GM18951 (cell line): ENCODE data around the gene WDR93.
"Not testable (repeated sequence)": the region's sequence is repeated elsewhere in the genome, so short reads cannot be mapped to it uniquely, and the experiment has no call there.

Source experiments
- POLR2A ChIP-seq: IDR thresholded peaks from 4 replicates; pipeline ENCODE4 v1.6.1; 2011; ENCODE audit warnings: mild to moderate bottlenecking; ENCODE audit not compliant: insufficient read length, insufficient read depth; ENCODE audit errors: extremely low read depth
- in situ Hi-C: fragments of 300-500 bp; cut with MboI; formaldehyde crosslinking; loops from one replicate; pipeline ENCODE4 v1.12.0; 2022; ENCODE audit warnings: low sequenced_read_pairs, mixed read lengths, inconsistent platforms; ENCODE audit not compliant: unreplicated experiment

The WDR93 gene

DNA sequence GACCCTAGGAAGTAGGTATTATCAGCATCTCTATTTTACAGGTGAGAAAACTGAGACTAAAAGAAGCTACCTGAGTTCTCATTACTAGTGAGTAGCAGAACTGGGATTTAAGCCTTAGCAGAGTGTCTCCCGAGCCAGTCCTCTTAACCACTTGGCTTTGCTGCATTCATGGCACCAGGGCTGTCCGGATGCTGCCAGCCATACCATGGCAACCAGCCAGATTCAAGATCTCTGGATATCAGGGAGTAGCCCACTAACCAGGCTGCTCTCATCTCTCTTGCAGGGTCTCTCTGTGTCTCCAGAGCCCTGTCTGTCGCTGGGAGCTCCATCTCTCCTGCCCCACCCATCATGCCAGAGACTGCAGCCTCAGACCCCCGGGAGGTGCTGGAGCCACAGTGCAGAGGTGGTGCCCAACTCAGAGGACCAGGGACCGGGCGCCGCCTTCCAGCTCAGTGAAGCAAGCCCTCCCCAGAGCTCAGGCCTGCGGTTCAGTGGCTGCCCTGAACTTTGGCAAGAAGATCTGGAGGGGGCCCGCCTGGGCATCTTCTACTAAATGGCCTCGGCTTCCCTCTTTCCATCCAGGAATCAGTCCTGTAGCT lies 87.3 kb downstream of the WDR93 start:
- in situ Hi-C loops: no loop called here

DNA sequence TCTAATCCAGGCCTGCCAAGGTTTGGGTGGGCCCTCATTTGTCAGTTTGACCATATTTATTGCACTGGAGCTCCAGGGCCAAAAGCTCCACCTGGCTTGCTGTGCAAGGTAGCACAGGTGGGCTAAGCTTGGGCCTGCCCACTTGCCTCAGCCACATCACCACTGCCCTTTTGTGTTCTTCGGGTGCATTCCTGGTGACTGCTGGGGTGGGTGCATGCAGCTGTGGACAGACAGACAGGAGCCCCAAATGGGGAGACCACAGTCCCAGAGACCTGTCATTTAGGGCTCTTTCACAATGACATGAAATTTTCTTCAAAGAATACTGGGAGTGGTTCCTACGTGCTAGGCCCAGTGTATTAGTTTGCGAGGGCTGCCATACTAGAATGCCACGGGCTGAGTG lies 88.2 kb downstream of the WDR93 start:
- no peak for TF ChIP-seq POLR2A
- in situ Hi-C loops: no loop called here

More for the DNA sequence above, 87.3 kb downstream of the WDR93 start:
- TF ChIP-seq POLR2A: no peak

DNA sequence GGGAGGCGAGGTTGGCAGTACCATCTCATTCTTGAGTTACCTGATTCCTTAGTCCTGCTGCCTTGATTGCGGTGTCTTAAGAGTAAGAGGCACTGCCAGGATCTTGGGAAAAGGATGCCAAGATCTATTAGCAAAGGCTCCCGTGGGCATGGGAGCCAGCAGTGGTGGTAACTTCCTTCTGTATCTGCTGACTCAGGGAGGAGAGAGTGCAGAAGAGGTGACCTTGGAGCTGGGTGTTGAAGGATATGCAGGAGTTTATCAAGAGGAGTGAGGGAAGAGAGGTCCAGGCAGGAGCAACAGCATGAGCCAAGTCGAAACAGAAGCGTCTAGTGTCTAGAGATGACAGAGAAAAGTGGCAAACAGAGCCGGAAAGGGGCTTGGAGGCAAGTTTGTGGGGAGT lies 90.0 kb downstream of the WDR93 start:
- TF ChIP-seq POLR2A: no peak
- in situ Hi-C loops: no loop called here

DNA sequence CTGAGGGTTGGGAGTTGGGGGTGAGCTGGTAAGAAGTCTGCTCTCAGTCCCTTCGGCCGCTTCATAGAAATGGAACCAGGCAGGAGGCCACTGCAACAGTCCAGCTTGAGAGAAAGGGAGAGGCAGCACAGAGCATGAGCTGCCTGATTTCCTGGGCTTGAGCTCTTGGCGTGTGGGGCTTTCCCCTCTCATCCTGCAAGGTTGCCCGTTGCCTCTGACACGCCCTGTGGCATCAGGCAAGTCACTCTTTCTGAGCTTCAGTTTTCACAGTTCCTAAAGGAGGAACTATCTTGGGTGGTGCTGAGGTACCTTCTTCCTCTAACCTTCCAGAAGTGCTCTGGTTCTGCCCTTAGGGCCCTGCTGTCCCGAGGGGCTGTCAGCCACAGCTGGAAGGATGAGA lies 90.4 kb downstream of the WDR93 start:
- no peak for TF ChIP-seq POLR2A
- in situ Hi-C loops: no loop called here

DNA sequence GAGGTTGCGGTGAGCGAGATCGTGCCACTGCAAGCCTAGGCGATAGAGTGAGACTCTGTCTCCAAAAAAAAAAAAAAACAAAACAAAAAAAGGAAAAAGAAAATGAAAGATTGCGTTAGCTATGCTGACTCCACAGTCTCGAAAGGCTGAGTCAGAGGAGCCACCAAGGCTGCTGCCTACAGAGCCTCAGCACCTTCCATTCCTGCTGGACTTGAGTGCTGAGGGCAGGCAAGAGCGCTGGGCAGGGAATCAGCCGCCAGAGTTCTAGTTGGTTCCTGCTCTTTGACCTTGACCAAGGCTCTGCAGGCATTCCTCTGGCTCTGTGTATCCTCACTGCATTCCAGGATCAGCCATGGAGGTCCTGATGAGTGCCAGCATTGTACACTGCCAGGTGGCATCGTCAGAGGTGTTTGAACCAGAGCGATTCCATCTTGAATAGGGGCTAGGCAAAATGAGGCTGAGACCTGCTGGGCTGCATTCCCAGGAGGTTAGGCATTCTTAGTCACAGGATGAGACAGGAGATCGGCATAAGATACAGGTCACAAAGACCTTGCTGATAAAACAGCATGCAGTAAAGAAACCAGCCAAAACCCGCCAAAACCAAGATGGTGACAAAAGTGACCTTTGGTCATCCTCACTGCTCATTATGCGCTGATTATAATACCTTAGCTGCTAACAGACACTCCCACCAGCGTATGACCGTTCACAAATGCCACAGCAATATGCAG lies 91.4 kb downstream of the WDR93 start:
- in situ Hi-C loops: no loop called here
- TF ChIP-seq POLR2A: no peak

DNA sequence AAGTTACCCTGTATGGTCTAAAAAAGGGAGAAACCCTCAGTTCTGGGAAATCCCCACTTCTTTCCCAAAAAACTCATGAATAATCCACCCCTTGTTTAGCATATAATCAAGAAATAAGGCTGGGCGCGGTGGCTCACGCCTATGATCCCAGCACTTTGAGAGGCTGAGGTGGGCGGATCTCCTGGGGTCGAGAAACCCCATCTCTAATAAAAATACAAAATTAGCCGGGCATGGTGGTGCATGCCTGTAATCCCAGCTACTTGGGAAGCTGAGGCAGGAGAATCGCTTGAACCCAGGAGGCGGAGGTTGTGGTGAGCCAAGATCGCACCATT lies 92.0 kb downstream of the WDR93 start:
- in situ Hi-C loops: not testable (repeated sequence)

DNA sequence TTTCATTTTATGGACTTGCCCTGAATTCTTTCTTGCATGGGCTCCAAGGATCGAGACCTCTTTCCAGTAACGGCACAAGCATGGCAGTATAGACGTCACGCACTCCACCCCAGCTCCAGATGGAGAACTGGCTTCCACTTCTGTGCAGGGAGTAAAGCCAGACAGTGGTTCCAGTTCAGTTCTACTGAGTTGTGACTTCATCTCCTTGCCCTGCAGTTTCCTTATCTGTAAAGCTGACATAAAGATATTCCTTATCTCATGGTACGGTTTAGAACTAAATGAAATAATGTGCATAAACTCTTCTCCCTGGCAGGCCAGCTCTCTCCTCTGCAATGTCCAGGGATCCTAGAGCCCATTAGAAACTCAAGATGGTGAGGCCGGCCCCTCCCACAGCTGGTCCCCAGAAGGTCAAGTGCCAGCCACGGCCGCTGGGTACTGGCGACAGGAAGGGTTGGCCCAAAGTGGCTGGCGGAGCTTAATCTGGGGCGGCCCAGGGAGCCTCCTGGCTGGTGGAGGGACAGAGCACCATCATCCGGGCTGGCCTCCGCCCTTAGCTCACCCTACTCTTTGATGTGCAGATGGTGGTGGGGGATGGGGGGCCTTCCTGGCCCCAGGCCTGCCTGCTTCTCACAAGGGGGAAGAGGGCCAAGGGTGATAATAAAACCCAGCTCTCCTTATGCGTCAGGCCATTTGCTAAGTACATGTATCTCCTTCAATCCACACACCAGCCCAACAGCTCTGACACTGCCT lies 92.7 kb downstream of the WDR93 start:
- TF ChIP-seq POLR2A: no peak
- in situ Hi-C loops: no loop called here

DNA sequence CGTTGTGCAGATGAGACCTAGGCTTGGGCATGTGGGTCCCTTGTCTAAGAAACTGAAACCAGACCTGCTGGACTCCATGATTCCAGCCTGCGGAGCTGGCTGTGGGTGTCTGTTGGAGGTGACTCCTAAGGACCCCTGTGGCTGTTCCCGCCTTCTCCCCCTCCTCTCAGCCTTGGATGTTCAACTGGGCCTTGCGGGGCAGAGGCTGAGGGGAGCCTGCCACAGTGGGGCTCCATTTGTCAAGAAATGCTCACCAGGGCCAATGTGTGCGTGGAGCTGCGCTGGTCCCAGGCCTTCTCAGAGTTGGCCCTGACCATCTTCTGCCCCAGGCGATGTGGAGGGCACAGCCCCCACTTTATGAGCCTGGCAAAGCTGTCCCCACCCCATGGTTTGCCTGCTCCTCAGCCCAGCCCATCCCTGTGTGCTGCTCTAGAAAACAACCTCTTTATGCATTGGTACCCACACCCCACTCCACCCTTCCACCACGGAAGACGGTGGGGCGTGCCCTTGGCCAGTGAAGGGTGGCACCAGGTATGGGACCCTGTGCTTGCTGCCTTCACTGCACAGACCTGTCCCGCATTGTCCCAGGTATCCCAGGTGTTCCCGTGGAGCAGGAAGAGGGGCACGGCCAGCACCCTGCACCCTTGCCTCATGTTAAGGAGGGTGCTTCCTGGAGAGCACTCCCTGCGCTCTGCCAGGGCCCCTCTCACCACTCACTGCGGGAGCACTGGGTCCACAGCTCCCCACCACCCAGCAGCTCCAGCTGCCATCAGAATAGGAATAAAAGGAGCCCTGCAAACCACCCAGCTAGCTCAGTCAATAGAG lies 93.5 kb downstream of the WDR93 start:
- no peak for TF ChIP-seq POLR2A
- in situ Hi-C loops: no loop called here

DNA sequence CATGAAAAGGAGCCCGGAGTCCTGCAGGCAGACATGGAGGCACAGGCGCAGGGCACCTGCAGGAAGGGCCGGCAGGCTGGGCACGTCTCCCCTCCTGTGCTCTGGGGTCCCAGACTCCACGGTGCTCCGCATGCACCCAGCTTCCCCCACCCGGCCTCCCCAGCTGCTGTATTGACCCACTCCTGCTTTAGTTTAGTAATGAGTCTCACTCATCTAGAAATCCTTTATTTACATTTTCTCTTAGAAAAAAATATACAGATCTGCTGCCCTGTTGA lies 94.0 kb downstream of the WDR93 start:
- in situ Hi-C loops: no loop called here
- no peak for TF ChIP-seq POLR2A

DNA sequence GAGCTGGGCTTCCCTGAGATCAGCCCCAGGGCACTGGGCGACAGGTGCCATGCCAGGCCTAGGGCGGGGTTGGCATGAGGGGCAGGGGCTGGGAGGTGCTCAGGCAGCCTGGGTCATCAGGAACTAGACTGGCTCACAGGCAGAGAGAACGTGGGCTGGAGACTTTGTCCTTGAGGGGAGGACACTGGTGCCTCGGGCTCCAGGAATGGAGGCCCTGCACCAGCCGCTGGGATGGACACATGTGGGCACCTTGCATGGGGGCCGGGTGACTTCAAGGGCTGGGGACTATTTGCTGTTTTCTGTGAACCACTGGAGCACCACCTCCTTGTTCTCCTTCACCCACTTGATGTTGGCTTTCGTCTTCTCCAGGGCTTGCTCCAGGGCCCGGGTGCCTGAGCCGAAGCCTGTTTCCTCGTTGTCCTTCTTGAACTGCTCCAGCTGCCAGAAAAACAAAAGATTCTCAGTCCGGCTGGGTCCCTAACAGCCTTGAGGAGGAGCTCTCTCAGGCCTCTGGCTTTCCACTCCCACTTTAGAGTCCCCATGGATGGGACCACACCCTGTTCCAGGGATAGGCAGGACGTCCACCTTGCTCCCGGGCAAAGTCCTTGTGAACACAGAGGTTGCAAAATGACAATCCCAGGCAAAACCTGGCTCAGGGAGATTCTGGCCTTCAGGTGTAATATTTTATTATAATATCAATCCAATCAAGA lies 94.6 kb downstream of the WDR93 start:
- TF ChIP-seq POLR2A: no peak
- in situ Hi-C loops: no loop called here

DNA sequence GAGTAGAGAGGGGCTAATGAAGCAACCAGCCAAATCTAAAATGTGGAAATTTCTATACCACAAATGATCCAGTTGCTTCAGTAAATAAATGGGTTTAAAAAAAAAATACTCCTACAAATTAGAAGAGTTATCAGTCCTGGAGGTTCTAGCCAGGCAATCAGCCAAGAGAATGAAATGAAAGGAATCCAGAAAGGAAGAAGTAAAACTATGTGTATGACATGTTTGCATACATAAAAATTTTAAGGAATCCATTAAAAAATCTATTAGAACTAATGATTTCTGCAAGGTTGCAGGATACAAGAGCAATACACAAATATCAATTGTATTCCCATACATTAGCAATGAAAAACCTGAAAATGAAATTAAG lies 95.1 kb downstream of the WDR93 start:
- no peak for TF ChIP-seq POLR2A
- in situ Hi-C loops: no loop called here

DNA sequence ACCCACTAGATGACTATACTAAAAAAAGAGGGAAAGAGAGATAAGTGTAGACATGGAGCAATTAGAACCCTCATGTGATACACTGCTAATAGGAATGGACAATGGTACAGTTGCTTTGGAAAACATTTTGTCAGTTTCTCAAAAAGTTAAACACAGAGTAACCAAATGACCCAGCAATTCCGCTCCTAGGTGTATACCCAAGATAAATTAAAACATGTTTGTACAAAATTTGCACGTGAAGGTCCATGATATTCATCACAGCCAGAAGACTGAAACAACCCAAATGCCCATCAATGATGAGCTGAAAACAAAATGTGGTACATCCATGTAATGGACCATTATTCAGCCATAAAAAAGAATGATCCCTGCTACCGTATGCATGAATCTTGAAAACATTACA lies 97.3 kb downstream of the WDR93 start:
- in situ Hi-C loops: no loop called here
- TF ChIP-seq POLR2A: no peak

DNA sequence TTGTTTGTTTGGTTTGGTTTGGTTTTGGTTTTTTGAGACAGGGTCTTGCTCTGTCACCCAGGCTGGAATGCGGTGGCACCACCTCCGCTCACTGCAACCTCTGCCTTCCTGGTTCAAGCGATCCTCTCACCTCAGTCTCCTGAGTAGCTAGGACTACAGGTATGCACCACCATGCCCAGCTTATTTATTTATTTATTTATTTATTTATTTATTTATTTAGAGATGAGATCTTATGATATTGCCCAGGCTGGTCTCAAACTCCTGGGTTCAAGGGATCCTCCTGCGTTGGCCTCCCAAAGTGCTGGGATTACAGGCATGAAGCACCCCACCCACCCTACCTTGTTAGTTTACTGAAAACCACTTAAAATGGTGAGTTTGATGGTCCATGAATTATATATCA lies 98.0 kb downstream of the WDR93 start:
- in situ Hi-C loops: not testable (repeated sequence)

DNA sequence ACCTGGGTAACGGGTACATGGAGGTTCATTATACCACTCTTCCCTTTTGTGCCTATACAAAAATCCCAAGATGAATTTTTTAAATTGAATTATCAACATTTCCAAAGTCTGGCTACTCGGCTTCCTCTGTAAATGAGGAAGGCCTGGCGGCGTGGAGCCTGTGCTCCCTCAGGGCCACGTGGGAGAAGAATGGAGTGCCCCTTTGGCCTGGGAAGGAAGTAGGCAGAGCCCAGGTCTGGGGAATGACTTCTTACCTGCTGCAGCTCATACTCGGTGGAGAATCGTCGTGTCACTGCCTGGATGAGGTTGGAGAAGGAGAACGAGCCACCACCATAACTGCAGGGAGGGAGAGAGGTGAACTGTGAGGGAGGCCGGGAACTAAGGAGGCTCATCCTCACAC lies 99.6 kb downstream of the WDR93 start:
- in situ Hi-C loops: no loop called here
- TF ChIP-seq POLR2A: no peak
